Kidney (tissue), 14 donors: Measurements from ENCODE around the gene PDXP. TPM values are rescaled to one million over a fixed set of nuclear protein-coding genes. Genes with fewer than 3 reads are reported as not detected.

Experiments used
- DNase-seq, 5 donors: peaks; one replicate each; pipeline ENCODE4 v3.0.0-alpha.2; 2013 to 2020
- FAIRE-seq: peaks from 2 replicates; lab custom pipeline; 2012; peaks lifted over from hg19 to GRCh38; lab: Jason Lieb, UNC
- H3K27ac ChIP-seq, 2 donors: one replicate each; pipeline ENCODE4 v1.7.0; 2013; ENCODE audit warnings: low read depth in 2 of 2, low read length in 2 of 2, inconsistent platforms in 1 of 2
- H3K27me3 ChIP-seq: one replicate; pipeline ENCODE4 v1.7.1; 2013; ENCODE audit warnings: low read length, inconsistent platforms; ENCODE audit not compliant: control insufficient read depth, insufficient read depth
- H3K36me3 ChIP-seq, 3 donors: one replicate each; pipeline versions ENCODE4 v1.7.0 to v1.7.1; 2013; ENCODE audit warnings: low read length in 3 of 3, control low read depth in 1 of 3, inconsistent platforms in 1 of 3; ENCODE audit not compliant: insufficient read depth in 3 of 3, control insufficient read depth in 2 of 3
- H3K4me1 ChIP-seq, 3 donors: one replicate each; pipeline versions ENCODE4 v1.7.0 to v1.7.1; 2013; ENCODE audit warnings: low read length in 3 of 3, inconsistent platforms in 1 of 3, low read depth in 1 of 3; ENCODE audit not compliant: control insufficient read depth in 2 of 3, insufficient read depth in 2 of 3
- H3K4me3 ChIP-seq, 3 donors: one replicate each; pipeline versions ENCODE4 v1.7.0 to v1.8.1; 2013; ENCODE audit warnings: low read length in 3 of 3, control low read depth in 1 of 3, inconsistent platforms in 1 of 3
- H3K9ac ChIP-seq, 3 donors: one replicate each; pipeline versions ENCODE4 v1.7.0 to v1.7.1; 2013; ENCODE audit warnings: low read length in 3 of 3, control low read depth in 1 of 3, inconsistent platforms in 1 of 3
- H3K9me3 ChIP-seq, 3 donors: one replicate each; pipeline versions ENCODE4 v1.7.0 to v1.7.1; 2013; ENCODE audit warnings: low read length in 3 of 3, control low read depth in 1 of 3, inconsistent platforms in 1 of 3; ENCODE audit not compliant: control insufficient read depth in 2 of 3, insufficient read depth in 1 of 3
- CTCF ChIP-seq: IDR thresholded peaks from 3 replicates; pipeline ENCODE4 v1.5.1; 2012; ENCODE audit warnings: mild to moderate bottlenecking, moderate library complexity, borderline replicate concordance; ENCODE audit not compliant: insufficient read depth; ENCODE audit errors: extremely low read depth
- intact Hi-C: fragments of 100-400 bp; cut with DNase I; formaldehyde crosslinking; loops from one replicate; pipeline ENCODE4 v1.11.1; 2022
- polyA plus RNA-seq: library from polyadenylated mRNA; stranded (reverse); fragments of 350-450 nt; fragmentation: Illumina TruSeq; extraction: RNeasy Lipid Tissue Mini Kit (QIAGEN cat#74804); gene quantifications from one replicate; pipeline ENCODE4 v1.2.3, GENCODE V29; 2014; ENCODE audit warnings: low read depth, low replicate concordance; ENCODE audit not compliant: insufficient read depth
- total RNA-seq: library from RNA; stranded (reverse); fragmentation: NEBNext Ultra II Directional; extraction: Animal tissue kit (Norgen Biotek cat#: 25700); gene quantifications from one replicate; pipeline ENCODE4 v1.2.1, GENCODE V29; 2021
- donor health status: control.
- donor health status: control.
- donor health status: control.
- donor health status: control.
- donor health status: control.
- donor health status: DM: yes; HTN: yes; CAD: no.
- donor health status: Normal renal cell carcinoma (clear cell type).

PDXP gene
- total and polyA plus RNA-seq, 2 donors from 2014 or later, result 6.3 to 29.6 TPM

GRCh38 chr22:37624876-37625275 is 33.6 kb upstream of the PDXP start:
- intact Hi-C loops, result no loop called here
- Histone ChIP-seq H3K27ac (no peak overlapping the region), H3K4me1 (peaks cover 0 to 2% (median 0%) of the 10 kb centered on the region in 3 donors), H3K27me3 (no peaks in the 10 kb centered on the region), H3K4me3 (no peak overlapping the region), H3K36me3 (peaks cover 0 to 6% (median 2%) of the 10 kb centered on the region in 3 donors), H3K9me3 (no peaks in the 10 kb centered on the region), H3K9ac (no peak overlapping the region)
- no peak for TF ChIP-seq CTCF
- DNase-seq (no peak), FAIRE-seq (no peak)

GRCh38 chr22:37625737-37626136 is 32.8 kb upstream of the PDXP start:
- Histone ChIP-seq H3K27ac (peak overlapping the region in 1 of 2 donors; percentile 55), H3K27me3 (no peaks in the 10 kb centered on the region), H3K9ac (no peak overlapping the region), H3K4me1 (peaks cover 0 to 2% (median 0%) of the 10 kb centered on the region in 3 donors), H3K9me3 (no peaks in the 10 kb centered on the region), H3K36me3 (peaks cover 0 to 6% (median 2%) of the 10 kb centered on the region in 3 donors), H3K4me3 (no peak overlapping the region)
- intact Hi-C loops, result no loop called here
- no peak for TF ChIP-seq CTCF
- no peak for DNase-seq
- FAIRE-seq, result no peak

GRCh38 chr22:37626144-37626543 is 32.4 kb upstream of the PDXP start:
- H3K36me3 ChIP-seq, result peaks cover 0 to 6% (median 2%) of the 10 kb centered on the region in 3 donors
- DNase-seq (peak in 1 of 5 donors; percentile 90), FAIRE-seq (no peak)
- no peak overlapping the region for H3K9ac ChIP-seq
- peak overlapping the region in 1 of 2 donors; percentile 55 for H3K27ac ChIP-seq
- peaks cover 0 to 4% (median under 1%) of the 10 kb centered on the region in 3 donors for H3K4me1 ChIP-seq
- intact Hi-C loops, result no loop called here
- no peaks in the 10 kb centered on the region for H3K27me3 ChIP-seq
- no peaks in the 10 kb centered on the region for H3K9me3 ChIP-seq
- no peak overlapping the region for H3K4me3 ChIP-seq
- no peak for TF ChIP-seq CTCF
